SK-N-SH treated with all-trans-retinoic acid at 6 μM for 48 hours (cell line): ENCODE results near the gene ID3.
A peak's percentile ranks its signal among the peaks of the same experiment; 100 is the strongest.

Source experiments
- ATAC-seq: fragments of 200-7000 bp; cut with Tn5 transposase; 3 replicates; pipeline ENCODE4 v1.9.1; 2020; ENCODE audit warnings: mild to moderate bottlenecking, moderate library complexity
- ARNTL ChIP-seq: fragments of 450-650 bp; formaldehyde crosslinking; IDR thresholded peaks from 2 replicates; pipeline ENCODE4 v1.5.0; 2020; ENCODE audit warnings: low read depth, mild to moderate bottlenecking, moderate library complexity, borderline replicate concordance
- BACH2 ChIP-seq: fragments of 250-450 bp; sonication (Bioruptor Pico); IDR thresholded peaks from 2 replicates; pipeline ENCODE4 v1.9.0; 2021; ENCODE audit warnings: mild to moderate bottlenecking, borderline replicate concordance
- CSDC2 ChIP-seq: fragments of 250-450 bp; sonication (Bioruptor Pico); IDR thresholded peaks from 2 replicates; pipeline ENCODE4 v1.5.0; 2020; ENCODE audit warnings: mild to moderate bottlenecking, moderate library complexity
- ESRRG ChIP-seq: fragments of 250-450 bp; sonication (Bioruptor Pico); IDR thresholded peaks from 2 replicates; pipeline ENCODE4 v1.6.1; 2021; ENCODE audit warnings: mild to moderate bottlenecking
- GLIS3 ChIP-seq: fragments of 250-450 bp; sonication (Bioruptor Pico); IDR thresholded peaks from 2 replicates; pipeline ENCODE4 v1.5.0; 2020; ENCODE audit warnings: mild to moderate bottlenecking, moderate library complexity
- ISL1 ChIP-seq: fragments of 250-450 bp; sonication (Bioruptor Pico); IDR thresholded peaks from 2 replicates; pipeline ENCODE4 v2.1.2; 2022; ENCODE audit warnings: mild to moderate bottlenecking, moderate library complexity
- PPARA ChIP-seq: fragments of 250-450 bp; sonication (Bioruptor Pico); IDR thresholded peaks from 2 replicates; pipeline ENCODE4 v1.5.0; 2020; ENCODE audit warnings: mild to moderate bottlenecking, borderline replicate concordance
- RARB ChIP-seq: fragments of 250-450 bp; sonication (Bioruptor Pico); IDR thresholded peaks from 2 replicates; pipeline ENCODE4 v1.8.0; 2021; ENCODE audit warnings: mild to moderate bottlenecking, moderate library complexity
- SNAI2 ChIP-seq: fragments of 250-450 bp; sonication (Bioruptor Pico); IDR thresholded peaks from 2 replicates; pipeline ENCODE4 v1.5.0; 2020; ENCODE audit warnings: mild to moderate bottlenecking, moderate library complexity
- TCF4 ChIP-seq: fragments of 250-450 bp; sonication (Bioruptor Pico); IDR thresholded peaks from 2 replicates; pipeline ENCODE4 v1.8.0; 2021; ENCODE audit warnings: mild to moderate bottlenecking, moderate library complexity, borderline replicate concordance
- TOX ChIP-seq: fragments of 250-450 bp; sonication (Bioruptor Pico); IDR thresholded peaks from 2 replicates; pipeline ENCODE4 v1.8.0; 2021; ENCODE audit warnings: mild to moderate bottlenecking, moderate library complexity, borderline replicate concordance
- ZC3H10 ChIP-seq: fragments of 250-450 bp; sonication (Bioruptor Pico); IDR thresholded peaks from 2 replicates; pipeline ENCODE4 v1.5.1; 2021; ENCODE audit warnings: mild to moderate bottlenecking, moderate library complexity
- ZFP3 ChIP-seq: fragments of 250-450 bp; sonication (Bioruptor Pico); IDR thresholded peaks from 2 replicates; pipeline ENCODE4 v1.5.0; 2020; ENCODE audit warnings: mild to moderate bottlenecking, moderate library complexity
- ZFP30 ChIP-seq: fragments of 450-650 bp; formaldehyde crosslinking; IDR thresholded peaks from 2 replicates; pipeline ENCODE4 v1.5.0; 2022; ENCODE audit warnings: mild to moderate bottlenecking, moderate library complexity
- ZNF565 ChIP-seq: fragments of 450-650 bp; formaldehyde crosslinking; conservative IDR thresholded peaks from 2 replicates; pipeline ENCODE4 v1.5.0; 2020; ENCODE audit warnings: low read depth, mild to moderate bottlenecking, moderate library complexity
- ZNF70 ChIP-seq: fragments of 450-650 bp; formaldehyde crosslinking; IDR thresholded peaks from 2 replicates; pipeline ENCODE4 v1.5.0; 2020; ENCODE audit warnings: mild to moderate bottlenecking, moderate library complexity
- ZNF8 ChIP-seq: fragments of 450-650 bp; formaldehyde crosslinking; IDR thresholded peaks from 2 replicates; pipeline ENCODE4 v1.5.0; 2020; ENCODE audit warnings: mild to moderate bottlenecking, moderate library complexity
- TF ChIP-seq, protein P1 (sequence below): fragments of 250-450 bp; sonication (Bioruptor Pico); IDR thresholded peaks from 2 replicates; pipeline ENCODE4 v1.8.0; 2021; ENCODE audit warnings: low read depth, mild to moderate bottlenecking, moderate library complexity, borderline replicate concordance
- TF ChIP-seq, protein P2 (sequence below): fragments of 250-450 bp; sonication (Bioruptor Pico); IDR thresholded peaks from 2 replicates; pipeline ENCODE4 v1.5.1; 2021; ENCODE audit warnings: mild to moderate bottlenecking, moderate library complexity
- TF ChIP-seq, protein P3 (sequence below): fragments of 250-450 bp; sonication (Bioruptor Pico); IDR thresholded peaks from 2 replicates; pipeline ENCODE4 v1.5.0; 2020; ENCODE audit warnings: mild to moderate bottlenecking, moderate library complexity
- TF ChIP-seq, protein P4 (sequence below): fragments of 250-450 bp; sonication (Bioruptor Pico); IDR thresholded peaks from 2 replicates; pipeline ENCODE4 v1.8.0; 2020; ENCODE audit warnings: mild to moderate bottlenecking, moderate library complexity, borderline replicate concordance

Gene ID3

DNA sequence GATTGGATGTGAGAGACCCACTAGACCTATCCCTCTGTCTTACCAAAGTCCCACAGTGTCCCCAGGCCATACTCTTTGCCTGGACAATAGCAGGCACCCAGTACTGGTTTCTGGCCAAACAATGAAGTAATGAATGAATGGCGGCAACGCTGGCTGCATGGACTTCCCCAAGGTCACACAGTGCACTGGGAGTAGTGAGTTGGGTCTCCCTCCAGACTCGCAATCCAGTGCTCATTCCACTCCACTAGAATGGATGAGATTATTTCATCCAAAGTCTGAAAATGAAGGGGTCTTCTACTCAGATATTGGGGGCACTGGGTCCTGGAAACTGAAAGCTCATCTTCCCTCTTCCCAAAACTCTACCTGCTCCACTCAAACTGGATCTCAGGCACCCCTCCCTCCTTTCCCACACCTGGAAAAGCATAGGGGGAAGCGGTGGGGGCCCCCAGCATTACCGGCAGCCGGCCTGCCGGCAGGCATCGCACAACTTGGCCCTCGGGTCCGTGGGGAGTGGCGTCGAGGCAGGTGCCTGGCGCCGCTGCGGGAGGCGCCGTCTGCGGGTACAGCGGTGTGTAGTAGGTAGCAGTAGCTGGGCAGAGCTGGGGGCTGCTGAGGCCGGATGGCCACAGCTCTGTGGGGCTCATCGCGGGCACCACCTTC is 29.1 kb downstream of the ID3 start:
- TF ChIP-seq, protein P1, sequence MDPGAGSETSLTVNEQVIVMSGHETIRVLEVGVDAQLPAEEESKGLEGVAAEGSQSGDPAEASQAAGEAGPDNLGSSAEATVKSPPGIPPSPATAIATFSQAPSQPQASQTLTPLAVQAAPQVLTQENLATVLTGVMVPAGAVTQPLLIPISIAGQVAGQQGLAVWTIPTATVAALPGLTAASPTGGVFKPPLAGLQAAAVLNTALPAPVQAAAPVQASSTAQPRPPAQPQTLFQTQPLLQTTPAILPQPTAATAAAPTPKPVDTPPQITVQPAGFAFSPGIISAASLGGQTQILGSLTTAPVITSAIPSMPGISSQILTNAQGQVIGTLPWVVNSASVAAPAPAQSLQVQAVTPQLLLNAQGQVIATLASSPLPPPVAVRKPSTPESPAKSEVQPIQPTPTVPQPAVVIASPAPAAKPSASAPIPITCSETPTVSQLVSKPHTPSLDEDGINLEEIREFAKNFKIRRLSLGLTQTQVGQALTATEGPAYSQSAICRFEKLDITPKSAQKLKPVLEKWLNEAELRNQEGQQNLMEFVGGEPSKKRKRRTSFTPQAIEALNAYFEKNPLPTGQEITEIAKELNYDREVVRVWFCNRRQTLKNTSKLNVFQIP (CRISPR knock-in tag): no peak
- TF ChIP-seq TOX (CRISPR knock-in tag): no peak
- TF ChIP-seq, protein P2, sequence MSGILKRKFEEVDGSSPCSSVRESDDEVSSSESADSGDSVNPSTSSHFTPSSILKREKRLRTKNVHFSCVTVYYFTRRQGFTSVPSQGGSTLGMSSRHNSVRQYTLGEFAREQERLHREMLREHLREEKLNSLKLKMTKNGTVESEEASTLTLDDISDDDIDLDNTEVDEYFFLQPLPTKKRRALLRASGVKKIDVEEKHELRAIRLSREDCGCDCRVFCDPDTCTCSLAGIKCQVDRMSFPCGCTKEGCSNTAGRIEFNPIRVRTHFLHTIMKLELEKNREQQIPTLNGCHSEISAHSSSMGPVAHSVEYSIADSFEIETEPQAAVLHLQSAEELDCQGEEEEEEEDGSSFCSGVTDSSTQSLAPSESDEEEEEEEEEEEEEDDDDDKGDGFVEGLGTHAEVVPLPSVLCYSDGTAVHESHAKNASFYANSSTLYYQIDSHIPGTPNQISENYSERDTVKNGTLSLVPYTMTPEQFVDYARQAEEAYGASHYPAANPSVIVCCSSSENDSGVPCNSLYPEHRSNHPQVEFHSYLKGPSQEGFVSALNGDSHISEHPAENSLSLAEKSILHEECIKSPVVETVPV: no peak
- TF ChIP-seq SNAI2 (CRISPR knock-in tag): no peak
- TF ChIP-seq ZNF8 (CRISPR knock-in tag): no peak
- TF ChIP-seq, all 23 proteins: peak for 0
- ATAC-seq: peak; percentile 38

DNA sequence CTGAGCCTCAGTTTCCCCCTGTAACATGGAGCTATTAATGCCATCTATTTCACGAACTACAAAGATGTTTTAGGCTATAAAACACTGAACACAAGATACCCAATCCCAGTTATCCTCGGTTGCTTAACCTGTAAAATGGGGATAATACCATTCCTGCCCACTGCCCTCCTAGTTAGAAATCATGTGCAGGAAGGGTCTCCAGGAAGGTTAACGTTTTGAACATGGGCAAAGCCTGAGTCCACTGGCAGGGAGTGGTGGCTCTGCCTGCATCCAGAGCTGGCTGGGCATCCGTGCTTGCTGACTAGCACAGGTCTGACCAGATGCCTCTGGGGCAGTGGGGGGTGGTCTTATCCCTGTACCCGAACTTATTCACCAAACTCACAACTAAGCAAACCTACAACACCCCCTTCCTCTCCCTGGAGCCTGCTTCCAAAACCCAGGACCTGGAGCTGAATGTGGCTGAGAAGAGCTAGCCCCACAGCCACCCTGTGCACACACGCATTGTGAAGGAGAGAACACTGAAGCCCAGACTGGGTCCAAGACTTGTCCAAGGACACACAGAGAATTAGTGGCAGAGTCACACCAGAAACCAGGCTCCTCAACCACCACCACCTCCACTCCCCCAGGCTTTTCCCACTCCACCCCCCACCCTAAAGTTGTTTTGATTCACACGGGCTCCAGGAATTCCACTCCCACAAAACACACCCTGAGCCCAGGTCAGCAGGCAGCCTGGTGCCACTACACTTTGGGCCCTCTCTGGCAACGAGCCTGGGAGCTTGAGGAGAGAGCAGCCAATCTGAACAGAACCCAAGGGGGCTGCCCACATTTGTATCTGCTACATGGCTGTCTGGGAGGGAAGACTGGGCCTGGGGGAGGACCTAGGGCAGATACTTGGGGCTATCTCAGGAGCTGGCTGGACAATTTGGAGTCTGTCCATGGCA is 29.9 kb downstream of the ID3 start:
- TF ChIP-seq ZNF565 (CRISPR knock-in tag) (no peak), RARB (CRISPR knock-in tag) (no peak), ZNF70 (no peak), ZNF8 (CRISPR knock-in tag) (no peak), BACH2 (CRISPR knock-in tag) (no peak), ARNTL (CRISPR knock-in tag) (no peak), ESRRG (CRISPR knock-in tag) (no peak), ZFP3 (CRISPR knock-in tag) (no peak), SNAI2 (CRISPR knock-in tag) (no peak), ZC3H10 (CRISPR knock-in tag) (no peak), ISL1 (CRISPR knock-in tag) (no peak), CSDC2 (no peak), GLIS3 (CRISPR knock-in tag) (no peak), TCF4 (CRISPR knock-in tag) (no peak), PPARA (CRISPR knock-in tag) (no peak), TOX (CRISPR knock-in tag) (no peak)
- TF ChIP-seq, protein P3, sequence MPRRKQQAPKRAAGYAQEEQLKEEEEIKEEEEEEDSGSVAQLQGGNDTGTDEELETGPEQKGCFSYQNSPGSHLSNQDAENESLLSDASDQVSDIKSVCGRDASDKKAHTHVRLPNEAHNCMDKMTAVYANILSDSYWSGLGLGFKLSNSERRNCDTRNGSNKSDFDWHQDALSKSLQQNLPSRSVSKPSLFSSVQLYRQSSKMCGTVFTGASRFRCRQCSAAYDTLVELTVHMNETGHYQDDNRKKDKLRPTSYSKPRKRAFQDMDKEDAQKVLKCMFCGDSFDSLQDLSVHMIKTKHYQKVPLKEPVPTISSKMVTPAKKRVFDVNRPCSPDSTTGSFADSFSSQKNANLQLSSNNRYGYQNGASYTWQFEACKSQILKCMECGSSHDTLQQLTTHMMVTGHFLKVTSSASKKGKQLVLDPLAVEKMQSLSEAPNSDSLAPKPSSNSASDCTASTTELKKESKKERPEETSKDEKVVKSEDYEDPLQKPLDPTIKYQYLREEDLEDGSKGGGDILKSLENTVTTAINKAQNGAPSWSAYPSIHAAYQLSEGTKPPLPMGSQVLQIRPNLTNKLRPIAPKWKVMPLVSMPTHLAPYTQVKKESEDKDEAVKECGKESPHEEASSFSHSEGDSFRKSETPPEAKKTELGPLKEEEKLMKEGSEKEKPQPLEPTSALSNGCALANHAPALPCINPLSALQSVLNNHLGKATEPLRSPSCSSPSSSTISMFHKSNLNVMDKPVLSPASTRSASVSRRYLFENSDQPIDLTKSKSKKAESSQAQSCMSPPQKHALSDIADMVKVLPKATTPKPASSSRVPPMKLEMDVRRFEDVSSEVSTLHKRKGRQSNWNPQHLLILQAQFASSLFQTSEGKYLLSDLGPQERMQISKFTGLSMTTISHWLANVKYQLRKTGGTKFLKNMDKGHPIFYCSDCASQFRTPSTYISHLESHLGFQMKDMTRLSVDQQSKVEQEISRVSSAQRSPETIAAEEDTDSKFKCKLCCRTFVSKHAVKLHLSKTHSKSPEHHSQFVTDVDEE (CRISPR knock-in tag): no peak
- TF ChIP-seq, protein P4, sequence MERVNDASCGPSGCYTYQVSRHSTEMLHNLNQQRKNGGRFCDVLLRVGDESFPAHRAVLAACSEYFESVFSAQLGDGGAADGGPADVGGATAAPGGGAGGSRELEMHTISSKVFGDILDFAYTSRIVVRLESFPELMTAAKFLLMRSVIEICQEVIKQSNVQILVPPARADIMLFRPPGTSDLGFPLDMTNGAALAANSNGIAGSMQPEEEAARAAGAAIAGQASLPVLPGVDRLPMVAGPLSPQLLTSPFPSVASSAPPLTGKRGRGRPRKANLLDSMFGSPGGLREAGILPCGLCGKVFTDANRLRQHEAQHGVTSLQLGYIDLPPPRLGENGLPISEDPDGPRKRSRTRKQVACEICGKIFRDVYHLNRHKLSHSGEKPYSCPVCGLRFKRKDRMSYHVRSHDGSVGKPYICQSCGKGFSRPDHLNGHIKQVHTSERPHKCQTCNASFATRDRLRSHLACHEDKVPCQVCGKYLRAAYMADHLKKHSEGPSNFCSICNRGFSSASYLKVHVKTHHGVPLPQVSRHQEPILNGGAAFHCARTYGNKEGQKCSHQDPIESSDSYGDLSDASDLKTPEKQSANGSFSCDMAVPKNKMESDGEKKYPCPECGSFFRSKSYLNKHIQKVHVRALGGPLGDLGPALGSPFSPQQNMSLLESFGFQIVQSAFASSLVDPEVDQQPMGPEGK (CRISPR knock-in tag): no peak
- ATAC-seq: no peak

DNA sequence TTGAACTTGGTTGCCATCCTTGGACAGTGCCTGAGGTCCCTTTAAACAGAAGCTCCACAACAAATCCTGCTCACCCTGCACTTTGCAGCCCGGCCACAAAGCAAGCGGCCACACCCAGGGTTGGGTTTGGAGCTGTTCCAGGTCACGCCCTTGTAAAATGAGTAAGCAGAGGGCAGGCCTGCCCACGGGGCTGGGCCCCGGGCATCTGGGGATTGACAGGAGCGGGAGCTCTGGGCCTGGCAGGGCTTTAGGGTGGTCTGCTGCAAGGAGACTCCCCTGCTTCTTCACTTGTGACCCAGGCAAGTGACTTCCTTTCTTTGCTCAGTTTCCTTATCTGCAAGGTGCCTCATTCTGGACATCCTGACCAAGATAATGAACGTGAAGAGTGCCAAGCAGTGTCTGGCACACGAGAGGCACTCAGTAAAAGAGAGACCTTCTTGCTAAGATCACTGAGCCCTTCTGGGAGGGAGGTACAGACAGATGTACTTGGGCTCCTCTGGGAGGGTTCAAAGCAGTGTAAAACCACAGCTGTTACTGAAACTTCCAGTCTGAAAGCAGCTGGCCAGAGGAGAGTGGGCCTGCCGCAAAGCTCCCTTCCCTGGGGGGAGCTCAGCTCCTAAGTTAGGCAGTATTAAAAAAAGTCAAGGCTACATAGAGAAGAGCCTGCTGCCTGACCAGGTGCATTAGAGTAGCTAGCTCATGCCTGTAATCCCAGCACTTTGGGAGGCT is 30.9 kb downstream of the ID3 start:
- ATAC-seq: peak; percentile 75
- TF ChIP-seq ARNTL (CRISPR knock-in tag) (no peak), PPARA (CRISPR knock-in tag) (no peak), ISL1 (CRISPR knock-in tag) (no peak), GLIS3 (CRISPR knock-in tag) (no peak), ZNF565 (CRISPR knock-in tag) (no peak), ZC3H10 (CRISPR knock-in tag) (no peak), TOX (CRISPR knock-in tag) (no peak), ZFP30 (CRISPR knock-in tag) (no peak), ZFP3 (CRISPR knock-in tag) (no peak), TCF4 (CRISPR knock-in tag) (no peak), ZNF8 (CRISPR knock-in tag) (no peak), SNAI2 (CRISPR knock-in tag) (no peak)
- TF ChIP-seq, protein P2: no peak
- TF ChIP-seq, protein P3 (CRISPR knock-in tag): no peak
